Measurements from ENCODE around the gene CCDC144A.
"Not testable (repeated sequence)": the region's sequence is repeated elsewhere in the genome, so short reads cannot be mapped to it uniquely, and the experiment has no call there.

The CCDC144A gene

DNA sequence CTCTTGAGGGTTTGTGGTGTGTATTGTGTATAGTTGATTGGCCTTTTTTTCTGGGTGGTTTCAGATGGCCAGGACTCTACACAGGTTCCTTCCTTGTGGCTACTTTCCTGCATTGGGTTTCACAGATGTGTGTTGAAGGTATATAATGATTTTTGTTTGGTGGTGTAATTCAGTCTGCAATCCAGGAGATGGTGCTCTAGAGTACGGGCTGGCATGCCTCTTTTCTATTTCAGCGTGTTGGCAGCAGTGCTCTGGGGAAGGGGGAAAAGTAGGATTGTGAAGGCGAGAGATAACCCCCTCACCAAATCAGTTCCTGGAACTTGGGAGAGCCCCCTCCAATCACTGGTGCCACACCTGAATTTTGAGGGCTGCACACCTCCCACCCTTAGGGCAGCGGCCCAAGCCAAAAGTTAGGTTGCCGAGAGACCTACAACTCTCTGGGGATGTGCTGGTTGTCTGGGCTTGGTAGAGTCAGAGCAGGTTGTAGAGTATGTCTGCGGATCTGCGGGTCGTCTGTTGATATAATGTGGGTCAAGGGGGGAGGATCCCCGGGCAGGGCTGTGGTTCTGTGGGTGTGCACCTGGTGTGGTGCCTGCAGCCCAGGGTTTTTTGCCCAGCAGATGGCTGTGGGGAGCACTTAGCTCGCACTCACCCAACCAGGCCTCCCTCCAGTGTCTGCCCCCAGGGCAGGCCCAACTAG is 61.3 kb downstream of the CCDC144A start:
- Histone ChIP-seq H3K4me1 (ENCODE audit: low read depth, poor library complexity, severe bottlenecking) (peaks cover 11% of the 10 kb centered on the region), H3K27ac (peak overlapping the region; percentile 66), H3K4me2 (peak overlapping the region; percentile 33; the same call in 1 of the 2 replicates), H2AFZ (ENCODE audit: low read depth) (peak overlapping the region; percentile 38)
- not testable (repeated sequence) for H3K79me2 ChIP-seq (ENCODE audit: insufficient read depth, low read depth); H4K20me1 ChIP-seq (ENCODE audit: insufficient read depth); H3K36me3 ChIP-seq (ENCODE audit: insufficient read depth); H3K9ac ChIP-seq; H3K4me3 ChIP-seq (IDR thresholded peaks at IDR 0.05; ENCODE audit: insufficient read depth, low read depth, low read length); H3K27me3 ChIP-seq (ENCODE audit: insufficient read depth, low read depth)
- TF ChIP-seq CTCF (conservative IDR thresholded peaks at IDR 0.05; ENCODE audit: low read depth, low read length): peak; percentile 35

GRCh38 chr17:16751924-16752287 is 61.9 kb downstream of the CCDC144A start:
- not testable (repeated sequence) for H3K27me3 ChIP-seq (ENCODE audit: insufficient read depth, low read depth); H4K20me1 ChIP-seq (ENCODE audit: insufficient read depth); H3K79me2 ChIP-seq (ENCODE audit: insufficient read depth, low read depth); H3K9ac ChIP-seq; H3K4me3 ChIP-seq (IDR thresholded peaks at IDR 0.05; ENCODE audit: insufficient read depth, low read depth, low read length); H3K36me3 ChIP-seq (ENCODE audit: insufficient read depth); H3K4me2 ChIP-seq
- Histone ChIP-seq H2AFZ (ENCODE audit: low read depth) (peak overlapping the region; percentile 22; the same call in 1 of the 2 replicates), H3K4me1 (ENCODE audit: low read depth, poor library complexity, severe bottlenecking) (peaks cover 11% of the 10 kb centered on the region), H3K27ac (peak overlapping the region; percentile 66; the same call in 1 of the 2 replicates)

GRCh38 chr17:16757520-16757919 is 67.5 kb downstream of the CCDC144A start:
- H3K4me2 ChIP-seq; H3K27ac ChIP-seq; H3K9ac ChIP-seq; H3K36me3 ChIP-seq (ENCODE audit: insufficient read depth); H3K27me3 ChIP-seq (ENCODE audit: insufficient read depth, low read depth); H3K4me1 ChIP-seq (ENCODE audit: low read depth, poor library complexity, severe bottlenecking); H4K20me1 ChIP-seq (ENCODE audit: insufficient read depth); H2AFZ ChIP-seq (ENCODE audit: low read depth); H3K79me2 ChIP-seq (ENCODE audit: insufficient read depth, low read depth); H3K4me3 ChIP-seq (IDR thresholded peaks at IDR 0.05; ENCODE audit: insufficient read depth, low read depth, low read length): not testable (repeated sequence)

GRCh38 chr17:16758177-16758576 is 68.1 kb downstream of the CCDC144A start:
- not testable (repeated sequence) for H3K4me1 ChIP-seq (ENCODE audit: low read depth, poor library complexity, severe bottlenecking); H3K36me3 ChIP-seq (ENCODE audit: insufficient read depth); H2AFZ ChIP-seq (ENCODE audit: low read depth); H3K27ac ChIP-seq; H3K27me3 ChIP-seq (ENCODE audit: insufficient read depth, low read depth); H3K4me3 ChIP-seq (IDR thresholded peaks at IDR 0.05; ENCODE audit: insufficient read depth, low read depth, low read length); H4K20me1 ChIP-seq (ENCODE audit: insufficient read depth); H3K9ac ChIP-seq; H3K4me2 ChIP-seq; H3K79me2 ChIP-seq (ENCODE audit: insufficient read depth, low read depth)

DNA sequence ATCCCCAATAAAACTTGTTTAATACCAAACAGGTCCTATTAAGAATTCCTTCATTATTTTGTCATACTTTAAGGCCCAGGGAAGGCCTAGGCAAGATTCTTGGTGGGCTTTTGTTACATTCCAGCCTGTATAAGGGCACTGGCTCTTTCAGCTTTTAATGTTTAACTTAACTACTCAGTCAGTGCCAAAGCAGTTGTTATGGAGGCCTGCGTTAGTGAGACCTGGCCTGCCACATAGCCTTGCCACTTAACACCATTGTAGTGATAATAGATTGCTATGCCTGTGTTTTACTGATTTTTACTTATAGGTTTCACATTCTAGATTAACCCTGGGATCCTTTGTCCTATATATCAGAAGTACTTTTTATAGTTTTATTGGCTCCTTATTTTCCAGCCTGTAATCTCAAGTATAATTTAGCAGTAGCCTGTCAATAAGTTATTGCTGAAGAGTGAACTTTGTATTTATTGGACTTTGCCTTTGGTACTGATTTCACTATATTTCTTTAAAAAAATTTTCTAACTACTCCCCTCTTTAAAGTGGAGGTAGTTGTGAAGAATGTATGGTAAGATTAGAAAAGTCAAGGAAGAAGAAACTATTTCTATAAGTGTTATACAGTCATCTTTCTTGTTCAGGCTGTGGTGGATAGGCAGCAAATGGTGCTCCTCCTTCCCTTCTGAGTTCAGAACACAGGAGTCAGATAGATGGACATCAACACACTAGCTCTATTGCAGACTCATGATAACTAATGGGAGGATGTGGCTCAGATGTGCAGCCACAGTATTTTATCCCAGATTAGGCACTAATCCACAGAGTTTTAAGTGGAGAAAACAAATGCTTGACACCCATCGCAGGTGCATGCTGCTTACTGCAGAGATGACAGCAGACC is 78.5 kb downstream of the CCDC144A start:
- not testable (repeated sequence) for H3K36me3 ChIP-seq (ENCODE audit: insufficient read depth); H3K4me3 ChIP-seq (IDR thresholded peaks at IDR 0.05; ENCODE audit: insufficient read depth, low read depth, low read length); H3K27ac ChIP-seq; H3K79me2 ChIP-seq (ENCODE audit: insufficient read depth, low read depth); H2AFZ ChIP-seq (ENCODE audit: low read depth); H3K4me2 ChIP-seq; H4K20me1 ChIP-seq (ENCODE audit: insufficient read depth); H3K4me1 ChIP-seq (ENCODE audit: low read depth, poor library complexity, severe bottlenecking); H3K9ac ChIP-seq; H3K27me3 ChIP-seq (ENCODE audit: insufficient read depth, low read depth)

GRCh38 chr17:16772394-16773145 is 82.5 kb downstream of the CCDC144A start:
- H3K9ac ChIP-seq; H3K4me1 ChIP-seq (ENCODE audit: low read depth, poor library complexity, severe bottlenecking); H3K36me3 ChIP-seq (ENCODE audit: insufficient read depth); H3K79me2 ChIP-seq (ENCODE audit: insufficient read depth, low read depth); H3K27me3 ChIP-seq (ENCODE audit: insufficient read depth, low read depth); H3K27ac ChIP-seq; H3K4me3 ChIP-seq (IDR thresholded peaks at IDR 0.05; ENCODE audit: insufficient read depth, low read depth, low read length); H4K20me1 ChIP-seq (ENCODE audit: insufficient read depth); H3K4me2 ChIP-seq; H2AFZ ChIP-seq (ENCODE audit: low read depth): not testable (repeated sequence)

- H3K4me3 ChIP-seq (IDR thresholded peaks at IDR 0.05; ENCODE audit: insufficient read depth, low read depth, low read length); H4K20me1 ChIP-seq (ENCODE audit: insufficient read depth); H3K36me3 ChIP-seq (ENCODE audit: insufficient read depth); H3K9ac ChIP-seq; H3K27ac ChIP-seq; H2AFZ ChIP-seq (ENCODE audit: low read depth); H3K4me2 ChIP-seq; H3K27me3 ChIP-seq (ENCODE audit: insufficient read depth, low read depth); H3K79me2 ChIP-seq (ENCODE audit: insufficient read depth, low read depth); H3K4me1 ChIP-seq (ENCODE audit: low read depth, poor library complexity, severe bottlenecking): not testable (repeated sequence)
Observed at GRCh38 chr17:16773146-16773522, 83.1 kb downstream of the CCDC144A start.

DNA sequence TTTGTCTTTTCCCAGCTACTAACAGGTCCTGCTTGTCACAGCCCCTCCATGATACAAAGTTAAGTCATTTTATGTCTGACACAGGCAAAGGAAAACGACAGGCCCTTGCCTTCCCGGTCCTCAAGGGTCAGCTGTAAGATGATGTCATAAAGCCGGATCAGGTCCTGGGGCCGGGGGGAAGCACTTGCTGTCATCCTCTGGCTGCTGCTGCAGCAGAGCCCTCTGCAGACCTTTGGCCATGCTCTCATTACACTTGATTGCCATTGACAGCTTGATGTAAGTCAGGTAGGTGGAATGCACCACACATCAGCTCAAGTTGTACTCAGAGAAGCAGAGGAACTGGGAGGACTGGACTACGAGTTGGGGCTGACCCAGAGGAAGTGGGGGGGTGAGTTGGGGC is 97.8 kb downstream of the CCDC144A start:
- H3K36me3 ChIP-seq (ENCODE audit: insufficient read depth); H3K9ac ChIP-seq; H4K20me1 ChIP-seq (ENCODE audit: insufficient read depth); H3K4me2 ChIP-seq; H2AFZ ChIP-seq (ENCODE audit: low read depth); H3K27me3 ChIP-seq (ENCODE audit: insufficient read depth, low read depth); H3K79me2 ChIP-seq (ENCODE audit: insufficient read depth, low read depth); H3K4me3 ChIP-seq (IDR thresholded peaks at IDR 0.05; ENCODE audit: insufficient read depth, low read depth, low read length); H3K4me1 ChIP-seq (ENCODE audit: low read depth, poor library complexity, severe bottlenecking); H3K27ac ChIP-seq: not testable (repeated sequence)

- not testable (repeated sequence) for H3K4me1 ChIP-seq (ENCODE audit: low read depth, poor library complexity, severe bottlenecking); H2AFZ ChIP-seq (ENCODE audit: low read depth); H3K27ac ChIP-seq; H3K36me3 ChIP-seq (ENCODE audit: insufficient read depth); H3K9ac ChIP-seq; H4K20me1 ChIP-seq (ENCODE audit: insufficient read depth); H3K27me3 ChIP-seq (ENCODE audit: insufficient read depth, low read depth); H3K4me2 ChIP-seq; H3K79me2 ChIP-seq (ENCODE audit: insufficient read depth, low read depth); H3K4me3 ChIP-seq (IDR thresholded peaks at IDR 0.05; ENCODE audit: insufficient read depth, low read depth, low read length)
Observed at GRCh38 chr17:16788889-16789536, 99.0 kb downstream of the CCDC144A start.

All from KMS-11 (cell line).